ENCODE measurements around the gene SP100.

Gene SP100

GRCh38 chr2:230542751-230543150 lies 126.8 kb downstream of the SP100 start:
- DNase-seq (ENCODE audit: low read depth in 2 of 2): no peak

DNA sequence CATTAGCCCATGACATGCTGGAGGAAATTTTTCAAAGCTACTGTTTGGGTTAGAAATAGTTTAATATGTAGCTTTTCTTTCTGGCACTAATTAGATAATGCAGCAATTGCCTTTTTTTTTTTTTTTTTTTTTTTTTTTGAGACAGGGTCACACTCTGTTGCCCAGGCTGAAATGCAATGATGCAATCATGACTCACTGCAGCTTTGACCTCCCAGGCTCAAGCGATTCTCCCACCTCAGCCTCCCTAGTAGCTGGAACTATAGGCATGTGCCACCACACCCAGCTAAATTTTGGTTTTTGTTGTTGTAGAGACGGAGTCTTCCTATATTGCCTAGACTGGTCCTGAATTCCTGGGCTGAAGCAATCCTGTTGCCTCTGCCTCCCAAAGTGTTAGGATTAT lies 136.2 kb downstream of the SP100 start:
- no peak for DNase-seq (ENCODE audit: low read depth in 2 of 2)

DNA sequence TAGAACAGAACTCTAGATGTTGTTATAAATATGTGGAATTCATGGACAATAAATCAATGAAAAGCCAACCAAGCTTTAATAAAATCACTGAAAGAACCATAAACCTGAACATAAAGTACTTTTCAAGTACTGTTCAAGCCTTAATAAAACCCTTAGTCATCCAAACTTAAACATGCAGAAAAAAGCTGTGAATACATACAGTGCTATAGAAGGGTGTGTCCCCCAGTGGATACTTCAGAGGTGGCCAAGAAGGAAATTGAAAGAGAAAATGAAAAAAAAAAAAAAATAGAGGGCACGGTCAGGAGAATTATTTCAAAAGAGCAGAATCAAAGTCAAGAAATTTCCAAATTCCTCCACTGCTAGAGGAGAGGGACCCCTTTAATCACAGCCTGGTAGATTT lies 141.1 kb downstream of the SP100 start:
- DNase-seq (ENCODE audit: low read depth in 2 of 2): no peak

DNA sequence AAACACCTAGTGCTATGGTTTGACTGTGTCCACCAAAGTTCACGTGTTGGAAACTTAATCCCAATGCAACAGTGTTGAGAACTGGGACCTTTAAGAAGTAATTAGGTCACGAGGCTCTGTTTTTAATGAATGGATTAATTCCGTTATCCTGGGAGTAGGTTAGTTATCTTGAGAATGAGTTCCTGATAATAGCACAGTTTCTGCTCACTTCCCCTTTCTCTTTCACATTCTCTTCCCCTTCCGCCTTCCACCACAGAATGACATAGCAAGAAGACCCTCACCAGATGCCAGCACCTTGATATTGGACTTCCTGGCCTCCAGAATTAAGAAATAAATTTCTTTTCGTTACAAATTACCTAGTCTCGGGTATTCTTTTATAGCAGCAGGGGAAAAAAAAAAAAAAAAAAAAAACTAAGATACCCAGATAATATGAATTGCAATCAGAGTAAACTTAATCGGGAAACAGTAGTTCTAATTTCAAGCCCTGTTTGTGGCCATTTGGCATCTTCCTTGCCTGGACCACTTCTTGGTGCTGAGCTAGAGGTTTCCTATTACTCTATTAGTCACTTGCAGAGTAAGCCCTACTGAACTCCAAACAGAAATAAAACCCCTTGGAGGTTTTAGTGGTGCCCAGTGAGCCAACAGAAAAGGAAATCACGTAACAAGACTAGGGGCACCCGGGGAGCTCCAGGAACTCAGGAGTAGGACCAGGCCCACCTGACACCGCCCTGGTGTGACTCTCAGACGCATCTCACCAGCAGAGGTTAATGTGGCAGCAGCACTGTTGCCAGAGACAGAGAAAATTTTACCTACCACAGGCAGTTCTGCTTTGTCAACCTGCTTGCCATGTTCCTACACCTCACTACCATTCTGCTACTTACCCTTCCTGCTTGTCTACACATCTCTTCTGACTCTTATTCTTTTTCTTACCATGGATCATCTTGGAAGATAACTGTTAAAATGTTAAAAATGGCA lies 149.1 kb downstream of the SP100 start:
- no peak for DNase-seq (ENCODE audit: low read depth in 2 of 2)

GRCh38 chr2:230569298-230569697 lies 153.3 kb downstream of the SP100 start:
- DNase-seq (ENCODE audit: low read depth in 2 of 2): no peak

DNA sequence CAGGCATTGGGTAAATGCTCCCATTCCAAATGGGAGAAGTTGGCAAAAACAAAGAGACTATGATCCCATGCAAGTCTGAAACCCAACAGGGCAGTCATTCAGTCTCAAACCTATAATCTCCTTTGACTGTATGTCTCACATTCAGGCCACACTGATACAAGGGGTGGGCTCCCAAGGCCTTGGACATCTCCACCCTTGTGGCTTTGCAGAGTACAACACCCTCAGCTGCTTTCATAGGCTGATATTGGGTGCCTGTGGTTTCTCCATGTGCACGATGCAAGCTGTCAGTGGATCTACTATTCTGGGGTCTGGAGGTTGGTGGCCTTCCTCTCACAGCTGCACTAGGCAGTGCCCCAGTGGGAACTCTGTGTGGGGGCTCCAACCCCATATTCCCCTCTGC lies 155.0 kb downstream of the SP100 start:
- no peak for DNase-seq (ENCODE audit: low read depth in 2 of 2)

DNA sequence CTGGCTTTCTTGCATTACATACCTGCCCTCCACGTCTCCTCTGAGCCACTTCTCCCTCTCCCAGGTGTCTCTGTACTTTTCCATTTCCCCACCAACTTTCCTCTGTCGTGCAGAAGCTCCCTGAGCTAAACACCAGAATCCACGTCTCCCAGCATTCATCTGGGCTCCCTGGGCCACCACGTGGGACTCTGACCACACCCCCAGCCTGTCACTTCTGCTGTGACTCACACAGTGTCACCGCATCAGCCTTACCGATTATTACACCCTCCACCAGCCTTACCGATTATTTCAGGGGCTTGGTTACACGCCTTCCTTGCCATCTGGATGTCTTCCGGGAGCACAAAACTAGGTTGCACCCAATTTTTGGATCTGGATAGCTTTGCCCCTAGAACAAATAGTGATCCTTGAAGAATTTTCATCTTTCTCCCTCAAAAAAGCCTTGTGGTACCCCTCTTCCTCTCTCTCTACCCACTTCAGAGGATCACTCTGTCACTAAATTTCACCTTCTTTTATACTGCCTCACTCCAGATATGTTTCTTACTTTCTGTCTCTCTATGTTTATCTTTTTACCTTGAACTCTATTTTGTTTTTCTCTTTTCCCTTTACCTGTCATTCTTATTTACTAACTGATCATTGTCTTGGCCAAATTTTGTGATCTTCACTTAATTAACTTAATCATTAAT lies 159.8 kb downstream of the SP100 start:
- no peak for DNase-seq (ENCODE audit: low read depth in 2 of 2)

DNA sequence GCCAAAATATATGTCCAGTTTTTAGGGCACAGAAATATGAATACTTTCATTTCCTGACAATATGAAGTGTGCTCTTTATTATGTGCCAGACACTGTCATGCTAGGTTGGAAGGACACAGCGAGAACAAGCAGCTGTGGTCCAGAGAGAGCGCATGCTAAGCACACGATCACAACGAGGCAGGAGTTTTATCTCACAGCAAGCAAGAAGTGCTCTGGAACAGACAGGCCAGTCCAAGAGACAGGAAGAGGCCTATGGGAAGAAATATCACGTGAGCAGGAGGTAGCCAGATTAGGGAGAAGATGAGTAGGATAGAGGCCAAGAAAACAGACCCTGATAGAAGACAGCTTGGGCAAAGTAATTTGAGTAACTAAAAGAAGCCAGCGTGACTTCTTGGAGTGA lies 161.1 kb downstream of the SP100 start:
- no peak for DNase-seq (ENCODE audit: low read depth in 2 of 2)

DNA sequence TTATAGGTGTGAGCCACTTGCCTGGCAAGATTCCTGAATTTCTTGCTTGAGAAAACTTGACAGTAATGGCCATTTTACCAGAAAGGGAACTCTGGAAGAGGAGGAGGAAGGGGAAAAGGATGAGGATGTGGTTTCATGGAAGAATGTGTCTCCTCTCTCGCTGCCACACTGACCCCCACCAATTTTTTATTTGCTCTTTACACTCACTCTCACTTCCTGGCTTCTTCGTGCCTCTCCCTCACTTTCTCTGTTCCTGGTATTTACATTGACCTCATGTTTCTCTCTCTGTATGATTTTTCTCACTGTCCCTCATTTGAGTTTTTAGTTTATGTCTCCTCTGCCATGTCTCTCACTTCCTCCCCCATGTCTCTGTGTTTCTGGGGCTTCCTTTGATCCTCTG lies 162.1 kb downstream of the SP100 start:
- no peak for DNase-seq (ENCODE audit: low read depth in 2 of 2)

GRCh38 chr2:230582851-230583283 lies 166.9 kb downstream of the SP100 start:
- no peak for DNase-seq (ENCODE audit: low read depth in 2 of 2)

DNA sequence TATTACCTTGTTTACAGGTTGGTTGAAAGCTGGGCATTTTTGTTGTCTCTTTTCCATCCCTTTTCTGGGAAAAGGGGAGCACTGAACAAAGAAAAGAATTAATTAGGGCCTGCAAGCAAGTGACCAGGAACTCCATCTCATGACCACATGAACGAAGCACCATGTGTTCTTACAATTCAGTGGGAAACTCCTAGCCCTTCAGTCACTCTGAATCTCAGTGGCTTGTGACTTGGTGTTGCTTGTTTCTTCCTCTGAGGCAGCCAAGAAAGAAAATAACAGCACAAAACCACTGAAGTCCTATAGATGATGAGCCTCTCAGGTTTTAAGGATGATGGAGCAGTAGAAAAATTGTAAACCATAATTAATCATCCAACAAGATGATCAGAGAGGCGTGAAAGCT lies 167.6 kb downstream of the SP100 start:
- DNase-seq (ENCODE audit: low read depth in 2 of 2): no peak

DNA sequence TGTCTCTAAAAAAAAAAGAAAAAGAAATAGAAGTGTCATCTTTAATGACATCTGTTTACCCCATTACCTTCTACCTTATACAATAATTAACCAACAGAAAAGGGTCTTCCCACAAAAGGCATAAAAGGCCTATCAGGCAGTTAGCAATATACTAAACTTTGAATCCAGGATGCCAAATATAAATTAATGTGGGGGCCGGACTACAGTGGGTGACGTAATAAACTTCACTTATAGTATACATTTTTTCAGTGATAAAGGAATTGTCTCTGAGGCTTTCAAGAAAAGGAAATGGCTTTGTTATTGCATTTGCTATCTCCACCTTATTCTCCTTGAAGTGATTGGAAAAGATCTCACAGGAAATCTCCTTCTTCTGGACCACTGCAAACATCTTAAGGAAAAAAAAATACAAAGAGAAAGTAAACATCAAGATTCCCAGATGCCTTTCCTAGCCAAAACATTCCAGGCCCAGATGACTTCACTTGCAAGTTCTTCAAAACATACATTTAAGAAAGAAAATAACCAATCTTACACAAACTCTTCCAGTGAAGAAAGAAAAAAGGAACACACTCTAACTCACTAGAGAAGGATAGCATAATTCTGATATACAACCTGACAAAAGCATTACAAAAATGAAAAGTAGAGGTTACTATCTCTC lies 170.5 kb downstream of the SP100 start:
- DNase-seq (ENCODE audit: low read depth in 2 of 2): no peak

- DNase-seq (ENCODE audit: low read depth in 2 of 2): no peak
These were observed 173.0 kb downstream of the SP100 start for GRCh38 chr2:230589025-230589424.

DNA sequence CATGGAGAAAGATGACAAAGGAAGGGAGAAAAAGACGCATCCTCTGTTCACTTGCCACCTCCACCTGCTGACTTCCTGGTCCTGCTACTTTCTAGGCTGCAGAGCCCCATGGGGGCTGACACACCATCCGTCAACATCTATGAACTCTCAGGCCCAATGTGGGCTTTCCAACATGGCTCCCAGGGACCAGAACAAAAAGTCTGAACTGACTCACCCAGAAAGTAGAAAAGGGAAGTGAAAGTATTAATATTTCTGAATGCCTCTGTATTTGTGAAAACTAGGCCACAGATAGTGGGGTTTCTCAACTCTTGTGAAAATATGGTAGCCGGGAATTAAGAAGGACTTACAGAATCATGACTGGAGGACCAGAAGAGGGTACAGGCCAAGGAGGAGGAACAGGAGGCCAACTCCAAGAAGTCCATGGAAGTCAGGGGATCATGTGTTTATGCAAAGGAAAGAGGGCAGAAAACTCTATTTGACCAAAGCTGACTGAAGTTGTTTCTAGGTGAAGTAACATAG lies 173.6 kb downstream of the SP100 start:
- DNase-seq (ENCODE audit: low read depth in 2 of 2): no peak

DNA sequence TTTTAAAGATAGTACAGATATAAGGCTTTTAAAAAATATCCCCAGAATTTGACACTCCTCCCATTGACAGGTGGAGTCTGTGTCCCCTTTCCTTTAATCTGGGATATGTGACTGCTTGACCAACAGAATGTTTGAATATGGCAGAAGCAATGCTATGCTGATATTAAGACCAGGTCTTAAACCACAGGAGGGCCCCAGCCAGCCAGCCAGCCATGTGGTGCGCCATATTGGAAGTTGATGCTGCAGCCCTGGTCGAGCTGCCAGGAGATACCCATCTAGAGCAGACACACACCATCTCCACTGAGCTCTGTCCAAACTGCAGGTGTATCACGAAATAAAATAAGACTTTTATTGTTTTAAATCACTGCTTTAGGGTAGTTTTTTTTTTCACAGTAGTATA lies 174.3 kb downstream of the SP100 start:
- no peak for DNase-seq (ENCODE audit: low read depth in 2 of 2)

DNA sequence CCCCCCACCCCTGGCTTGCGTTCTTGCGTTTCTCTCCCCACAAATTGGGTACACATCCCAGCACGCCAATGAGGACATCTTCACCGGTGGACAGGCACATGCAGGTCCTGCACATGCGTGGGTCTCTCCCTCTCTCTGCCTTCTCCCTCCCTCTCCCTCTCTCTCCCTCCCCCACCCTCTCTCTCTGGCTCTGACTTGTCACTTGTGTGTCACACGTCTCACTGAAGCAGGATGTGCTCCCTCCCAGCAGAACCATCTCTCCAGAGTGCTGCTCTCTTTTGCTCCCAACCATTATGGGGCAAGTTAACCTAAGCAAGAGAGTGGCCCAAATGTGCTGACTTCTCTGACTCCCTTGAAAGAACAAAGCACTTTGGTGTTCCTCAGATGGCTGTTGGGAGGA lies 175.8 kb downstream of the SP100 start:
- DNase-seq (ENCODE audit: low read depth in 2 of 2): no peak

DNA sequence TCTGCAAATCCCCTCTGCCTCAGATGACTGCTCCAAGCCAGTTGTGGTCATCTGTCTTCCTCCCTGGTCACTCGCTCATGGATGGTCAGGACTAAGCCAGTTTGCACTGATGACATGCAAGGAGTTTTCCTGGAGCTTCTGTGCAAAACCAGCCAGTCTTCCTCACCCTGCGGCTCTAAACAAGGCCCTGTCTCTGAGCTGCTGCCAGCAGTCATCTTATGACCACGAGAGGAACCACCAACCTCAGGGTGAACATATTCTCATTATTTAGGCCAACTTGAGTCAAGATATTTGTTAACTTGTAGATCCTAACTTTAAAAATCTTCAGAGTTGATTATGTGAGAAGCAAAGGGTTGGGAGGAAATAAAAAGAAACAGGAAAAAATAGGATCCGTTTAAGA lies 176.8 kb downstream of the SP100 start:
- DNase-seq (ENCODE audit: low read depth in 2 of 2): no peak
